Effector memory CD8-positive, alpha-beta T cell (primary cell): ENCODE measurements around the gene MED25.
"Not testable (repeated sequence)": the region's sequence is repeated elsewhere in the genome, so short reads cannot be mapped to it uniquely, and the experiment has no call there.

Experiments
- ATAC-seq: fragments of 150-1000 bp; cut with Tn5 transposase; replicated peaks from 2 replicates; pipeline ENCODE4 v1.10.0; 2021; ENCODE audit warnings: mild to moderate bottlenecking, moderate library complexity
- DNase-seq, 3 experiments: peaks; one replicate each; pipeline ENCODE4 v3.0.0; 2021
- H3K27ac Mint-ChIP-seq, 2 donors: one replicate each; pipeline ENCODE4 v1.8.0; 2022; ENCODE audit warnings: mild to moderate bottlenecking in 2 of 2, mixed read lengths in 2 of 2, moderate library complexity in 2 of 2
- H3K27me3 Mint-ChIP-seq, 2 donors: one replicate each; pipeline ENCODE4 v1.8.0; 2022; ENCODE audit warnings: mixed read lengths in 2 of 2
- H3K36me3 Mint-ChIP-seq: one replicate; pipeline ENCODE4 v1.8.0; 2022; ENCODE audit warnings: mild to moderate bottlenecking, moderate library complexity, mixed read lengths; ENCODE audit not compliant: insufficient read depth
- H3K4me1 Mint-ChIP-seq, 2 donors: one replicate each; pipeline ENCODE4 v1.8.0; 2022; ENCODE audit warnings: low read depth in 2 of 2, mixed read lengths in 2 of 2
- H3K4me3 Mint-ChIP-seq, 2 donors: one replicate each; pipeline ENCODE4 v1.8.0; 2022; ENCODE audit warnings: mild to moderate bottlenecking in 2 of 2, mixed read lengths in 2 of 2, moderate library complexity in 2 of 2
- H3K9me3 Mint-ChIP-seq, 2 donors: one replicate each; pipeline ENCODE4 v1.8.0; 2022; ENCODE audit warnings: mixed read lengths in 2 of 2

The MED25 gene

GRCh38 chr19:49812452-49812996 is 5.6 kb upstream of the MED25 start:
- no peak for DNase-seq
- no peak for ATAC-seq
- no peaks in the 10 kb centered on the region for H3K9me3 Mint-ChIP-seq
- H3K4me3 Mint-ChIP-seq, result peak overlapping the region; percentile 86 to 89
- H3K36me3 Mint-ChIP-seq, result peaks cover 39% of the 10 kb centered on the region
- peaks cover 24 to 42% of the 10 kb centered on the region in 2 donors for H3K4me1 Mint-ChIP-seq
- H3K27ac Mint-ChIP-seq, result peak overlapping the region; percentile 98 to 99
- no peaks in the 10 kb centered on the region for H3K27me3 Mint-ChIP-seq

- Mint-ChIP-seq H3K9me3 (no peaks in the 10 kb centered on the region), H3K4me1 (peaks cover 22 to 40% of the 10 kb centered on the region in 2 donors), H3K4me3 (peak within 1 kb of the TSS; percentile 86 to 89), H3K27ac (peak within 1 kb of the TSS; percentile 98 to 99), H3K36me3 (peaks cover 46% of the 10 kb centered on the region), H3K27me3 (no peaks in the 10 kb centered on the region)
- DNase-seq (peak; percentile 89 to 93 (median 91)), ATAC-seq (peak; percentile 64)
These were observed 4.9 kb upstream of the MED25 start, which contains the start of gene FUZ for GRCh38 chr19:49812997-49813861. TSS of gene FUZ (minus strand) at chr19:49813292. CDS start at chr19:49813106, 186 bp downstream.

GRCh38 chr19:49814010-49814409 is 4.1 kb upstream of the MED25 start:
- no peak for ATAC-seq
- no peaks in the 10 kb centered on the region for H3K9me3 Mint-ChIP-seq
- peak overlapping the region; percentile 98 to 99 for H3K27ac Mint-ChIP-seq
- H3K4me1 Mint-ChIP-seq, result peaks cover 25 to 36% of the 10 kb centered on the region in 2 donors
- H3K36me3 Mint-ChIP-seq, result peaks cover 48% of the 10 kb centered on the region
- H3K27me3 Mint-ChIP-seq, result no peaks in the 10 kb centered on the region
- H3K4me3 Mint-ChIP-seq, result peak overlapping the region; percentile 86 to 89
- DNase-seq, result no peak

GRCh38 chr19:49816590-49816989 is 1.5 kb upstream of the MED25 start:
- peaks cover 62% of the 10 kb centered on the region for H3K36me3 Mint-ChIP-seq
- no peak overlapping the region for H3K4me3 Mint-ChIP-seq
- peak overlapping the region; percentile 100 for H3K27ac Mint-ChIP-seq
- no peaks in the 10 kb centered on the region for H3K27me3 Mint-ChIP-seq
- ATAC-seq (no peak), DNase-seq (no peak)
- H3K4me1 Mint-ChIP-seq, result peaks cover 32 to 36% of the 10 kb centered on the region in 2 donors
- H3K9me3 Mint-ChIP-seq, result no peaks in the 10 kb centered on the region

GRCh38 chr19:49818649-49819370 is 721 bp downstream of the MED25 start:
- peaks cover 53% of the 10 kb centered on the region for H3K36me3 Mint-ChIP-seq
- peak overlapping the region; percentile 100 for H3K27ac Mint-ChIP-seq
- peaks cover 18 to 30% of the 10 kb centered on the region in 2 donors for H3K4me1 Mint-ChIP-seq
- no peak for DNase-seq
- no peaks in the 10 kb centered on the region for H3K27me3 Mint-ChIP-seq
- no peaks in the 10 kb centered on the region for H3K9me3 Mint-ChIP-seq
- ATAC-seq, result no peak
- peak overlapping the region; percentile 99 for H3K4me3 Mint-ChIP-seq

- not testable (repeated sequence) for ATAC-seq, H3K9me3 Mint-ChIP-seq, DNase-seq, H3K27me3 Mint-ChIP-seq
- peak overlapping the region; percentile 100 for H3K27ac Mint-ChIP-seq
- peak overlapping the region; percentile 99 for H3K4me3 Mint-ChIP-seq
- peaks cover 50% of the 10 kb centered on the region for H3K36me3 Mint-ChIP-seq
- peaks cover 12 to 25% of the 10 kb centered on the region in 2 donors for H3K4me1 Mint-ChIP-seq
These were observed 1.5 kb downstream of the MED25 start for GRCh38 chr19:49819452-49820115.

- peaks cover 52% of the 10 kb centered on the region for H3K36me3 Mint-ChIP-seq
- ATAC-seq (no peak), DNase-seq (no peak)
- peak overlapping the region in 1 of 2 donors; percentile 99 for H3K4me3 Mint-ChIP-seq
- peaks cover 10 to 23% of the 10 kb centered on the region in 2 donors for H3K4me1 Mint-ChIP-seq
- no peaks in the 10 kb centered on the region for H3K27me3 Mint-ChIP-seq
- H3K27ac Mint-ChIP-seq, result peak overlapping the region in 1 of 2 donors; percentile 100
- no peaks in the 10 kb centered on the region for H3K9me3 Mint-ChIP-seq
These were observed 2.0 kb downstream of the MED25 start for GRCh38 chr19:49820125-49820524.

GRCh38 chr19:49823472-49823871 is 5.4 kb downstream of the MED25 start:
- ATAC-seq (no peak), DNase-seq (no peak)
- H3K27ac Mint-ChIP-seq, result no peak overlapping the region
- H3K4me3 Mint-ChIP-seq, result no peak overlapping the region
- H3K36me3 Mint-ChIP-seq, result peaks cover 54% of the 10 kb centered on the region
- no peaks in the 10 kb centered on the region for H3K27me3 Mint-ChIP-seq
- H3K9me3 Mint-ChIP-seq, result no peaks in the 10 kb centered on the region
- peaks cover 16 to 23% of the 10 kb centered on the region in 2 donors for H3K4me1 Mint-ChIP-seq

GRCh38 chr19:49824662-49825061 is 6.6 kb downstream of the MED25 start:
- Mint-ChIP-seq H3K9me3 (no peaks in the 10 kb centered on the region), H3K36me3 (peaks cover 48% of the 10 kb centered on the region), H3K27me3 (no peaks in the 10 kb centered on the region), H3K27ac (no peak overlapping the region), H3K4me3 (no peak overlapping the region), H3K4me1 (peaks cover 10 to 18% of the 10 kb centered on the region in 2 donors)
- DNase-seq (no peak), ATAC-seq (no peak)

GRCh38 chr19:49827034-49827433 is 8.9 kb downstream of the MED25 start:
- Mint-ChIP-seq H3K9me3 (no peaks in the 10 kb centered on the region), H3K36me3 (peaks cover 46% of the 10 kb centered on the region), H3K27ac (peak overlapping the region; percentile 72 to 75), H3K4me1 (peaks cover 9 to 14% of the 10 kb centered on the region in 2 donors), H3K27me3 (no peaks in the 10 kb centered on the region), H3K4me3 (no peak overlapping the region)
- no peak for DNase-seq
- ATAC-seq, result no peak

- Mint-ChIP-seq H3K27ac (no peak overlapping the region), H3K27me3 (no peaks in the 10 kb centered on the region), H3K4me3 (no peak overlapping the region), H3K4me1 (peaks cover 9 to 10% of the 10 kb centered on the region in 2 donors), H3K9me3 (no peaks in the 10 kb centered on the region), H3K36me3 (peaks cover 57% of the 10 kb centered on the region)
- DNase-seq (no peak), ATAC-seq (no peak)
These were observed 11.1 kb downstream of the MED25 start for GRCh38 chr19:49829200-49829599.

GRCh38 chr19:49829721-49830120 is 11.6 kb downstream of the MED25 start:
- Mint-ChIP-seq H3K27ac (no peak overlapping the region), H3K4me3 (no peak overlapping the region), H3K27me3 (no peaks in the 10 kb centered on the region), H3K4me1 (peaks cover 9 to 10% of the 10 kb centered on the region in 2 donors), H3K9me3 (no peaks in the 10 kb centered on the region), H3K36me3 (peaks cover 57% of the 10 kb centered on the region)
- DNase-seq, result no peak
- ATAC-seq, result no peak

- H3K27me3 Mint-ChIP-seq, result no peaks in the 10 kb centered on the region
- no peaks in the 10 kb centered on the region for H3K9me3 Mint-ChIP-seq
- H3K27ac Mint-ChIP-seq, result peak overlapping the region in 1 of 2 donors; percentile 26
- H3K4me1 Mint-ChIP-seq, result peaks cover 9 to 10% of the 10 kb centered on the region in 2 donors
- DNase-seq (no peak), ATAC-seq (no peak)
- no peak overlapping the region for H3K4me3 Mint-ChIP-seq
- H3K36me3 Mint-ChIP-seq, result peaks cover 61% of the 10 kb centered on the region
These were observed 12.7 kb downstream of the MED25 start for GRCh38 chr19:49830766-49831165.
